ENCODE data around the gene PDS5B. TPM values are rescaled to one million over a fixed set of nuclear protein-coding genes. Genes with fewer than 3 reads are reported as not detected.

Gene PDS5B
- total RNA-seq, 4 donors from 2014 or later = 18.0 to 27.3 (median 21.2) TPM

DNA sequence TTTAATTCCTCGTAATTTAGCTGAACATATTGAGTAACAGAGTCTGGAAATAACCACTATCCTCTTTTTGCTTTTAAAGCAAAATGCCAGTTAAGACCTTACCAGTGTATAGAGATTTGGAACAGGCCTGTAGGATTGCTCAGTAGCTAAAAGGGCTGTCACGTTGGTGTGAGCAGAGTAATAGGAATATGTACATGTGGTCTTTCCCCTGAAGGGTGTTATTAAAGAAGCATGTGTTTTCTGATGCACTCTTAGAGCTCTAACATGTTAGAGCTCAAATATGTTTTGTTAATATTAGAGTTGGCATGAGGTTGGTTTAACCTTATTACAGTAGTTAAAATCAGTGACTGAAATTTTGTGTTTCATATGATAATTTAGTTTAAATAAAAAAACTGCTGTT, 172.9 kb downstream of the PDS5B start:
- TF ChIP-seq, protein P1, sequence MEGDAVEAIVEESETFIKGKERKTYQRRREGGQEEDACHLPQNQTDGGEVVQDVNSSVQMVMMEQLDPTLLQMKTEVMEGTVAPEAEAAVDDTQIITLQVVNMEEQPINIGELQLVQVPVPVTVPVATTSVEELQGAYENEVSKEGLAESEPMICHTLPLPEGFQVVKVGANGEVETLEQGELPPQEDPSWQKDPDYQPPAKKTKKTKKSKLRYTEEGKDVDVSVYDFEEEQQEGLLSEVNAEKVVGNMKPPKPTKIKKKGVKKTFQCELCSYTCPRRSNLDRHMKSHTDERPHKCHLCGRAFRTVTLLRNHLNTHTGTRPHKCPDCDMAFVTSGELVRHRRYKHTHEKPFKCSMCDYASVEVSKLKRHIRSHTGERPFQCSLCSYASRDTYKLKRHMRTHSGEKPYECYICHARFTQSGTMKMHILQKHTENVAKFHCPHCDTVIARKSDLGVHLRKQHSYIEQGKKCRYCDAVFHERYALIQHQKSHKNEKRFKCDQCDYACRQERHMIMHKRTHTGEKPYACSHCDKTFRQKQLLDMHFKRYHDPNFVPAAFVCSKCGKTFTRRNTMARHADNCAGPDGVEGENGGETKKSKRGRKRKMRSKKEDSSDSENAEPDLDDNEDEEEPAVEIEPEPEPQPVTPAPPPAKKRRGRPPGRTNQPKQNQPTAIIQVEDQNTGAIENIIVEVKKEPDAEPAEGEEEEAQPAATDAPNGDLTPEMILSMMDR (IDR thresholded peaks at IDR 0.05 in 4 of 5, conservative IDR thresholded peaks at IDR 0.05 in 1 of 5) = no peak
- TF ChIP-seq POLR2A (IDR thresholded peaks at IDR 0.05) = no peak
- no peak overlapping the region for H3K27ac ChIP-seq
- intact Hi-C loops (cut with DNase I; ENCODE audit: low total_unique reads) = no loop called here
- no peak overlapping the region for H3K4me3 ChIP-seq
- DNase-seq (no peak), ATAC-seq (no peak)
- H3K9me3 ChIP-seq = no peaks in the 10 kb centered on the region
- H3K27me3 ChIP-seq = no peaks in the 10 kb centered on the region
- no peaks in the 10 kb centered on the region for H3K4me1 ChIP-seq
- in situ Hi-C loops (cut with MboI; ENCODE audit: low sequenced_read_pairs in 4 of 4) = no loop called here
- peaks cover 0 to 48% of the 10 kb centered on the region in 2 donors for H3K36me3 ChIP-seq

DNA sequence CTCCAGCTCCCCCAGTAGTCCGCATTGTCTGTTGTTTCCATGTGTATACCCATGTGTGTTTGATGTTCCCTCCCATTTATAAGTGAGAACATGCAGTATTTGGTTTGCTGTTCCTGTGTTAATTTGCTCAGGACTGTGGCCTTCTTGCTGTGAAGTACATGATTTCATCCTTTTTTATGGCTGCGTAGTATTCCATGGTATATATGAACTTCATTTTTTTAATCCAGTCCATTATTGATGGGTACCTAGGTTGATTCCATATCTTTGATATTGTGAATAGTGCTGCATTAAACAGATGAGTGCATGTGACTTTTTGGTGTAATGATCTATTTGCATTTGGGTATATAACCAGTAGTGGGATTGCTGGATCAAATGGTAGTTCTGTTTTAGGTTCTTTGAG, 175.2 kb downstream of the PDS5B start:
- intact Hi-C loops (cut with DNase I; ENCODE audit: low total_unique reads) (no loop called here), in situ Hi-C loops (cut with MboI; ENCODE audit: low sequenced_read_pairs in 4 of 4) (no loop called here)
- Histone ChIP-seq H3K36me3 (peaks cover 0 to 48% of the 10 kb centered on the region in 2 donors), H3K9me3 (no peaks in the 10 kb centered on the region), H3K4me3 (no peak overlapping the region), H3K27ac (no peak overlapping the region), H3K27me3 (no peaks in the 10 kb centered on the region), H3K4me1 (no peaks in the 10 kb centered on the region)
- TF ChIP-seq, protein P1 (IDR thresholded peaks at IDR 0.05 in 4 of 5, conservative IDR thresholded peaks at IDR 0.05 in 1 of 5) = no peak
- no peak for TF ChIP-seq POLR2A (IDR thresholded peaks at IDR 0.05)
- no peak for ATAC-seq
- DNase-seq = no peak

DNA sequence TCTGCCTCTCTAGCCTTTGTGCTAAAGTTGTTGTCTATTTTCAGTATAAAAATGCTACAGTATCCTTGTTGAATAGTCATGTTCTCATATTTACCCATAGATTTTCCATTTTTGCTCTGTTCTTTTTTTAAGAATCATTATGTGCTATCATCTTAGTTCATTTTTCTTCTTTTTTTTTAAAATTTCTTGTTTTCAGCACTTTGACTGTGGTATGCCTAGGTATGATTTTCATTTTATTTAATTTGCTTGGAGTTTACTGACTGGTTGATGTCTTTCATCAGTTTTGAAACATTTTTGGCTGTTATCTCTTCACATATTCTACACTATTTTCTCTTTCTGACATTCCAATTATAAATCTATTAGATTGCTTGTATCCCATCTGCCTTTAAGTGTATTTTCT, 192.9 kb downstream of the PDS5B start:
- no peak overlapping the region for H3K4me3 ChIP-seq

DNA sequence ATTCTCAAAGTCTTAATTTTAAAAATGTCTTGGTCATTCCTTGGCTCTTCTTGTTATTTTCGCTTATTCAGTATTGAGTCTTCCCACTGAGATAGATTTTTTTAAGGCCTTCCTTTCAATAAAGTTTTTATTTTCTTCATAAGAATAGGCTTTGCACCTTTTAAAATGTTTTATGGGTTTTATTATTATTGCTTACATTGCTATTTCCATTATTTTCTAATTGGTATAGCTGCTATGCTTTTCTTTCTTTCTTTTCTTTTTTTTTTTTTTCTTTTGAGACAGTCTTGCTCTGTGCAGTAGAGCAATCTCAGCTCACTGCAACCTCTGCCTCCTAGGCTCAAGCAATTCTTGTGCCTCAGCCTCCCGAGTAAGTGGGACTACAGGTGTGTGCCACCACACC, 195.7 kb downstream of the PDS5B start:
- no peak for DNase-seq
- in situ Hi-C loops (cut with MboI; ENCODE audit: low sequenced_read_pairs in 4 of 4) (no loop called here), intact Hi-C loops (cut with DNase I; ENCODE audit: low total_unique reads) (no loop called here)
- no peaks in the 10 kb centered on the region for H3K27me3 ChIP-seq
- no peaks in the 10 kb centered on the region for H3K9me3 ChIP-seq
- no peak overlapping the region for H3K27ac ChIP-seq
- peaks cover 0 to 11% of the 10 kb centered on the region in 2 donors for H3K36me3 ChIP-seq
- no peak for TF ChIP-seq POLR2A (IDR thresholded peaks at IDR 0.05)
- TF ChIP-seq, protein P1 (IDR thresholded peaks at IDR 0.05 in 4 of 5, conservative IDR thresholded peaks at IDR 0.05 in 1 of 5) = no peak
- H3K4me1 ChIP-seq = no peaks in the 10 kb centered on the region
- H3K4me3 ChIP-seq = no peak overlapping the region
- no peak for ATAC-seq

More for the DNA sequence above, 192.9 kb downstream of the PDS5B start:
- peaks cover 0 to 11% of the 10 kb centered on the region in 2 donors for H3K36me3 ChIP-seq
- no peak overlapping the region for H3K27ac ChIP-seq
- intact Hi-C loops (cut with DNase I; ENCODE audit: low total_unique reads) = no loop called here
- DNase-seq = no peak
- no peak for ATAC-seq
- TF ChIP-seq, protein P1 (IDR thresholded peaks at IDR 0.05 in 4 of 5, conservative IDR thresholded peaks at IDR 0.05 in 1 of 5) = no peak
- no peak for TF ChIP-seq POLR2A (IDR thresholded peaks at IDR 0.05)
- H3K9me3 ChIP-seq = no peaks in the 10 kb centered on the region
- in situ Hi-C loops (cut with MboI; ENCODE audit: low sequenced_read_pairs in 4 of 4) = no loop called here
- H3K4me1 ChIP-seq = no peaks in the 10 kb centered on the region
- H3K27me3 ChIP-seq = no peaks in the 10 kb centered on the region

DNA sequence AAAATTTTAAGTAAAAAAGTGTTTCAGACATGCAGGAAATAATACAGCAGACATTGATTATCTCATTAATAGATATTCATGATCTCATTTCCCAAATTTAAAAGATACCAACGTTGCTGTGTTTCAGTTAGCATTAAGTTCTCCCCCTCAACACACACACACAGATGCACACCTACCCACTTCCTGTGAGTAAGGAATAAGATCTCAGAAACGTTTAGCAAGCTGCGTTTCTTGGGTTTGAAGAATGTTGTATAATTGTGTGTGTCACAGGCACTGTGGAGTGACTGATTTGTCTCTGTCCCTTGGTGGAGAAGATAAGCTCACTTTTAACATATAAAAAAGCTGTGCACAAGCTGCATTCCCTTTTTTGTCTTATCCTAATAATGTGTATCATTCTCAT, 196.8 kb downstream of the PDS5B start:
- Histone ChIP-seq H3K4me3 (no peak overlapping the region), H3K36me3 (peaks cover 0 to 11% of the 10 kb centered on the region in 2 donors), H3K27me3 (no peaks in the 10 kb centered on the region), H3K9me3 (no peaks in the 10 kb centered on the region), H3K27ac (no peak overlapping the region), H3K4me1 (no peaks in the 10 kb centered on the region)
- intact Hi-C loops (cut with DNase I; ENCODE audit: low total_unique reads) (no loop called here), in situ Hi-C loops (cut with MboI; ENCODE audit: low sequenced_read_pairs in 4 of 4) (no loop called here)
- ATAC-seq (no peak), DNase-seq (no peak)
- TF ChIP-seq, protein P1 (IDR thresholded peaks at IDR 0.05 in 4 of 5, conservative IDR thresholded peaks at IDR 0.05 in 1 of 5) = no peak
- TF ChIP-seq POLR2A (IDR thresholded peaks at IDR 0.05) = no peak

Measured in gastrocnemius medialis (tissue), 4 donors.